ENCODE measurements around the gene NAB2. TPM values are rescaled to one million over a fixed set of nuclear protein-coding genes. Genes with fewer than 3 reads are reported as not detected.

Gene NAB2
- total RNA-seq, 1 donor from 2014 or later = 38.1 TPM

GRCh38 chr12:57087010-57087690 lies 1.8 kb upstream of the NAB2 start:
- Histone ChIP-seq H3K9ac (ENCODE audit: low read depth in 1 of 3, low read length in 3 of 3) (peak overlapping the region; percentile 86 to 92 (median 90)), H3K27me3 (ENCODE audit: control insufficient read depth in 3 of 3, insufficient read depth in 3 of 3, low read length in 3 of 3) (no peaks in the 10 kb centered on the region), H3K9me3 (ENCODE audit: control insufficient read depth in 3 of 3, low read length in 3 of 3) (no peaks in the 10 kb centered on the region), H3K4me3 (ENCODE audit: low read length in 3 of 3) (peak overlapping the region; percentile 81 to 86 (median 85)), H3K4me1 (ENCODE audit: control insufficient read depth in 3 of 3, insufficient read depth in 3 of 3, low read length in 3 of 3) (peaks cover 27 to 37% (median 36%) of the 10 kb centered on the region in 3 donors), H3K27ac (ENCODE audit: low read depth, low read length) (peak overlapping the region; percentile 97), H3K36me3 (ENCODE audit: control insufficient read depth in 3 of 3, insufficient read depth in 3 of 3, low read length in 3 of 3) (peaks cover 4 to 10% (median 10%) of the 10 kb centered on the region in 3 donors)

- Histone ChIP-seq H3K4me1 (ENCODE audit: control insufficient read depth in 3 of 3, insufficient read depth in 3 of 3, low read length in 3 of 3) (peaks cover 32 to 44% (median 39%) of the 10 kb centered on the region in 3 donors), H3K9ac (ENCODE audit: low read depth in 1 of 3, low read length in 3 of 3) (peak overlapping the region; percentile 71 to 91 (median 87)), H3K27me3 (ENCODE audit: control insufficient read depth in 3 of 3, insufficient read depth in 3 of 3, low read length in 3 of 3) (no peaks in the 10 kb centered on the region), H3K27ac (ENCODE audit: low read depth, low read length) (peak overlapping the region; percentile 97), H3K9me3 (ENCODE audit: control insufficient read depth in 3 of 3, low read length in 3 of 3) (no peaks in the 10 kb centered on the region), H3K36me3 (ENCODE audit: control insufficient read depth in 3 of 3, insufficient read depth in 3 of 3, low read length in 3 of 3) (peaks cover 11 to 17% (median 16%) of the 10 kb centered on the region in 3 donors), H3K4me3 (ENCODE audit: low read length in 3 of 3) (peak overlapping the region; percentile 81 to 86 (median 83))
Measured at GRCh38 chr12:57087691-57088353, 1.1 kb upstream of the NAB2 start.

- Histone ChIP-seq H3K27me3 (ENCODE audit: control insufficient read depth in 3 of 3, insufficient read depth in 3 of 3, low read length in 3 of 3) (no peaks in the 10 kb centered on the region), H3K27ac (ENCODE audit: low read depth, low read length) (peak overlapping the region; percentile 70), H3K9ac (ENCODE audit: low read depth in 1 of 3, low read length in 3 of 3) (peak overlapping the region; percentile 75 to 84 (median 80)), H3K4me1 (ENCODE audit: control insufficient read depth in 3 of 3, insufficient read depth in 3 of 3, low read length in 3 of 3) (peaks cover 41 to 56% (median 51%) of the 10 kb centered on the region in 3 donors), H3K36me3 (ENCODE audit: control insufficient read depth in 3 of 3, insufficient read depth in 3 of 3, low read length in 3 of 3) (peaks cover 14 to 21% (median 19%) of the 10 kb centered on the region in 3 donors), H3K4me3 (ENCODE audit: low read length in 3 of 3) (peak overlapping the region; percentile 64 to 88 (median 87)), H3K9me3 (ENCODE audit: control insufficient read depth in 3 of 3, low read length in 3 of 3) (no peaks in the 10 kb centered on the region)
Measured at GRCh38 chr12:57089271-57090245, 644 bp downstream of the NAB2 start.

- H3K9ac ChIP-seq (ENCODE audit: low read depth in 1 of 3, low read length in 3 of 3) = peak overlapping the region; percentile 2 to 69 (median 38)
- H3K4me1 ChIP-seq (ENCODE audit: control insufficient read depth in 3 of 3, insufficient read depth in 3 of 3, low read length in 3 of 3) = peaks cover 41 to 56% (median 51%) of the 10 kb centered on the region in 3 donors
- no peak overlapping the region for H3K27ac ChIP-seq (ENCODE audit: low read depth, low read length)
Measured at GRCh38 chr12:57090490-57090889, 1.6 kb downstream of the NAB2 start.

GRCh38 chr12:57090924-57091637 lies 2.2 kb downstream of the NAB2 start:
- Histone ChIP-seq H3K4me3 (ENCODE audit: low read length in 3 of 3) (peak overlapping the region; percentile 49 to 60 (median 54)), H3K9ac (ENCODE audit: low read depth in 1 of 3, low read length in 3 of 3) (peak overlapping the region; percentile 30 to 69 (median 38)), H3K27me3 (ENCODE audit: control insufficient read depth in 3 of 3, insufficient read depth in 3 of 3, low read length in 3 of 3) (no peaks in the 10 kb centered on the region), H3K9me3 (ENCODE audit: control insufficient read depth in 3 of 3, low read length in 3 of 3) (no peaks in the 10 kb centered on the region), H3K4me1 (ENCODE audit: control insufficient read depth in 3 of 3, insufficient read depth in 3 of 3, low read length in 3 of 3) (peaks cover 38 to 51% (median 47%) of the 10 kb centered on the region in 3 donors), H3K27ac (ENCODE audit: low read depth, low read length) (no peak overlapping the region), H3K36me3 (ENCODE audit: control insufficient read depth in 3 of 3, insufficient read depth in 3 of 3, low read length in 3 of 3) (peaks cover 20 to 36% (median 33%) of the 10 kb centered on the region in 3 donors)

More at GRCh38 chr12:57090490-57090889, 1.6 kb downstream of the NAB2 start:
- Histone ChIP-seq H3K9me3 (ENCODE audit: control insufficient read depth in 3 of 3, low read length in 3 of 3) (no peaks in the 10 kb centered on the region), H3K27me3 (ENCODE audit: control insufficient read depth in 3 of 3, insufficient read depth in 3 of 3, low read length in 3 of 3) (no peaks in the 10 kb centered on the region), H3K4me3 (ENCODE audit: low read length in 3 of 3) (peak overlapping the region; percentile 49 to 60 (median 54)), H3K36me3 (ENCODE audit: control insufficient read depth in 3 of 3, insufficient read depth in 3 of 3, low read length in 3 of 3) (peaks cover 17 to 30% (median 27%) of the 10 kb centered on the region in 3 donors)

GRCh38 chr12:57091638-57092528 lies 3.0 kb downstream of the NAB2 start:
- H3K9me3 ChIP-seq (ENCODE audit: control insufficient read depth in 3 of 3, low read length in 3 of 3) = no peaks in the 10 kb centered on the region
- H3K36me3 ChIP-seq (ENCODE audit: control insufficient read depth in 3 of 3, insufficient read depth in 3 of 3, low read length in 3 of 3) = peaks cover 20 to 42% (median 35%) of the 10 kb centered on the region in 3 donors
- H3K4me3 ChIP-seq (ENCODE audit: low read length in 3 of 3) = no peak overlapping the region
- peaks cover 35 to 49% (median 44%) of the 10 kb centered on the region in 3 donors for H3K4me1 ChIP-seq (ENCODE audit: control insufficient read depth in 3 of 3, insufficient read depth in 3 of 3, low read length in 3 of 3)
- peak overlapping the region in 1 of 3 donors; percentile 45 for H3K9ac ChIP-seq (ENCODE audit: low read depth in 1 of 3, low read length in 3 of 3)
- no peaks in the 10 kb centered on the region for H3K27me3 ChIP-seq (ENCODE audit: control insufficient read depth in 3 of 3, insufficient read depth in 3 of 3, low read length in 3 of 3)
- H3K27ac ChIP-seq (ENCODE audit: low read depth, low read length) = no peak overlapping the region

GRCh38 chr12:57092529-57092862 lies 3.6 kb downstream of the NAB2 start:
- H3K4me1 ChIP-seq (ENCODE audit: control insufficient read depth in 3 of 3, insufficient read depth in 3 of 3, low read length in 3 of 3) = peaks cover 35 to 49% (median 43%) of the 10 kb centered on the region in 3 donors
- peaks cover 20 to 45% (median 38%) of the 10 kb centered on the region in 3 donors for H3K36me3 ChIP-seq (ENCODE audit: control insufficient read depth in 3 of 3, insufficient read depth in 3 of 3, low read length in 3 of 3)
- H3K27me3 ChIP-seq (ENCODE audit: control insufficient read depth in 3 of 3, insufficient read depth in 3 of 3, low read length in 3 of 3) = no peaks in the 10 kb centered on the region
- H3K4me3 ChIP-seq (ENCODE audit: low read length in 3 of 3) = no peak overlapping the region
- peak overlapping the region in 1 of 3 donors; percentile 45 for H3K9ac ChIP-seq (ENCODE audit: low read depth in 1 of 3, low read length in 3 of 3)
- no peaks in the 10 kb centered on the region for H3K9me3 ChIP-seq (ENCODE audit: control insufficient read depth in 3 of 3, low read length in 3 of 3)
- H3K27ac ChIP-seq (ENCODE audit: low read depth, low read length) = no peak overlapping the region

- Histone ChIP-seq H3K36me3 (ENCODE audit: control insufficient read depth in 3 of 3, insufficient read depth in 3 of 3, low read length in 3 of 3) (peaks cover 20 to 45% (median 38%) of the 10 kb centered on the region in 3 donors), H3K4me1 (ENCODE audit: control insufficient read depth in 3 of 3, insufficient read depth in 3 of 3, low read length in 3 of 3) (peaks cover 32 to 47% (median 40%) of the 10 kb centered on the region in 3 donors), H3K27me3 (ENCODE audit: control insufficient read depth in 3 of 3, insufficient read depth in 3 of 3, low read length in 3 of 3) (no peaks in the 10 kb centered on the region), H3K9ac (ENCODE audit: low read depth in 1 of 3, low read length in 3 of 3) (peak overlapping the region in 1 of 3 donors; percentile 45), H3K9me3 (ENCODE audit: control insufficient read depth in 3 of 3, low read length in 3 of 3) (no peaks in the 10 kb centered on the region), H3K27ac (ENCODE audit: low read depth, low read length) (no peak overlapping the region), H3K4me3 (ENCODE audit: low read length in 3 of 3) (no peak overlapping the region)
Measured at GRCh38 chr12:57092876-57093414, 4.0 kb downstream of the NAB2 start.
